Measurements from ENCODE around the gene AGAP3. TPM values are rescaled to one million over a fixed set of nuclear protein-coding genes. Genes with fewer than 3 reads are reported as not detected.

The AGAP3 gene
- total RNA-seq, 1 experiment from 2014 or later = 19.9 TPM

DNA sequence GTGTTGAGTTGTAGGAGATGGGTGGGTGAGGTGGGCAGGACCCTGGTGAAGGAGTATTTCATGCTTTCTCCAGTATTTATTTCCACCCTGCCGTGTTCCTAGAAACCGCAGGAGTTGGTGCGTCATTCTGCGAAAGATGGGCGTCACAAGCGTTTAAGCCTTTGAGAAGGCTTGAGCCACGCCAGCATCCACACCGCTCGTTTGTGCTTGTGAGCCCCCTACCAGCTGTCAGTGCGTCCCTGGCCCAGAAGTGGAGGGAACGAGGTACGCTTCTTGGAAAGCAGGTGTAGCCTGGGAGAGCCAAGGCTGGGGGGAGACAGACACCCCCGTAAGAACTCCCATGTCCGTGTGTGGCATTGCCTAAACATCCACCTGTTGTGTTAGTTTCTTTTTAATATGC is 5.7 kb downstream of the AGAP3 start:
- Histone ChIP-seq H3K27ac (no peak overlapping the region), H3K9me3 (replicated peaks) (no peaks in the 10 kb centered on the region; the same call in 1 of the 2 replicates), H3K4me3 (no peak overlapping the region), H3K27me3 (replicated peaks) (no peaks in the 10 kb centered on the region), H3K4me1 (replicated peaks) (peaks cover 34% of the 10 kb centered on the region), H3K36me3 (peaks cover 4% of the 10 kb centered on the region; the same call in 1 of the 2 replicates)
- DNase-seq (ENCODE audit: low read depth in 1 of 2, low spot score in 2 of 2) = no peak

DNA sequence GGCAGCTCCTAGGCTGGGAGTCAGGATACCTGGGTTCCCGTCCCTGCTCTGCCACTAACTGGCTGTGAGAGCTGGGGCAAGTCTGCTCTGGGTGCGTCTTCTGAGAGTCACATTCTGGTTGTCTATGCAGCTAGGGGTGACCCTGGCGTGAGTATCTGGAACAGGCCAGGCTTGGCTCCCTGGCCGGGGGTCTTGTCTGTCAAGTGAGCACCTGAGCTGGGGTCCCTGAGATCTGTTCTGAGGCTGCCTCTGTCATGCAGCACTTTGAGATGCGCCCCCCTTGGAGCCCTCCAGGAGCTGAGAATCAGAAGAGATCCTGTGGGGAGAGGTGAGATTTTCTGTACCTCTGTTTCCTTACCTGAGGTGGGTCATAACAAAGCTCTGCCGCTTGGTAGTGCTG is 7.5 kb downstream of the AGAP3 start:
- no peaks in the 10 kb centered on the region for H3K27me3 ChIP-seq (replicated peaks)
- H3K36me3 ChIP-seq = no peaks in the 10 kb centered on the region
- no peak for DNase-seq (ENCODE audit: low read depth in 1 of 2, low spot score in 2 of 2)
- no peaks in the 10 kb centered on the region for H3K9me3 ChIP-seq (replicated peaks)
- H3K27ac ChIP-seq = no peak overlapping the region
- peaks cover 17% of the 10 kb centered on the region for H3K4me1 ChIP-seq (replicated peaks)
- no peak overlapping the region for H3K4me3 ChIP-seq

DNA sequence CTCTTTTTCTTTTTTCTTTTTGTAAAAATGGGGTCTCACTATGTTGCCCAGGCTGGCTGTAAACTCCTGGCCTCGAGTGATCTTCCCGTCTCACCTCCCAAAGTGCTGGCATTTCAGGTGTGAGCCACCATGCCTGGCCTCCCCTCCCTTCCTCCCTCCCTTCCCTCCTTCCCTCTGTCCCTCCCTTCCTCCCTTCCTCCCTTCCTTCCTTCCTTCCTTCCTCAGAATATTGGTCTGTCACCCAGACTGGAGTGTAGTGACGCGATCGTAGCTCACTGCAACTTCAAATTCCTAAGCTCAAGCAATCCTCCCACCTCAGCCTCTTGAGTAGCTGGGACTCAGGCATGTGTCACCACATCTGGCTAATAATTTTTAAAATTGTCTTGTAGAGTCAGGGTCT is 8.4 kb downstream of the AGAP3 start:
- no peaks in the 10 kb centered on the region for H3K9me3 ChIP-seq (replicated peaks)
- no peaks in the 10 kb centered on the region for H3K27me3 ChIP-seq (replicated peaks)
- peaks cover 8% of the 10 kb centered on the region for H3K4me1 ChIP-seq (replicated peaks)
- H3K36me3 ChIP-seq = no peaks in the 10 kb centered on the region
- no peak for DNase-seq (ENCODE audit: low read depth in 1 of 2, low spot score in 2 of 2)
- no peak overlapping the region for H3K4me3 ChIP-seq
- H3K27ac ChIP-seq = no peak overlapping the region

DNA sequence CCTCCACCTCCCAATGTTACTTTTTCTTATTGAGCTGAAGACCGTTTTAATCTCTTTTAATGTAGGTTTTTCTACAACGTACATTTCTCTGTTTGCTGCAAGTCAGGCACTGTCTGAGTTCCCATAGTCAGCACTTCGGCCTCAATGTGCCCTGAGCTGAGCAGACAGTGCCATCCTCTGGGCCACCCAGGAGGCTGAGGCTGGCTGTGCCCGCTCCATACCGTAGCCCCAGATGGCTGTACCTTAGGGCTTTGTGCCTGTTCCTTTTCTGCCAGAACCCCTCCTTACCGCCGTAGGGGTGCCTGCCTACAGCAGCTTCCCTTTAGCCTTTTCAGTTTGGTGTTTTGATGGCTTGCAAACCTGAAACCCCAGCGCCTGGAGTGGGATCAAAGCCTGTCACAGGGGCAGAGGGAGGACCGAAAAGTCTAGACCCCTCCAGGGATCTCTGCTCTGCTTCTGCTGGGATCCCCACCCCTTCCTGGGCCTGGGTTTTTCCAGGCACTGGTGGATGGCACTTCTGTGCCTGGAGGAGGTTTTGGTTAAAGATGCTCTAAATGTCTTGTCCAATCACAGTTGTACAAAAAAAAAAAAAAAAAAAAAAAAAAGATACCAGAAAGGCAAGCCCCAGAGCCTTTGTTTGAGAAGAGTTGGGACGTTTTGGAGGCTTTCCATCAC is 9.0 kb downstream of the AGAP3 start:
- H3K36me3 ChIP-seq = no peaks in the 10 kb centered on the region
- H3K4me3 ChIP-seq = no peak overlapping the region
- no peak for DNase-seq (ENCODE audit: low read depth in 1 of 2, low spot score in 2 of 2)
- no peaks in the 10 kb centered on the region for H3K27me3 ChIP-seq (replicated peaks)
- no peaks in the 10 kb centered on the region for H3K9me3 ChIP-seq (replicated peaks)
- H3K4me1 ChIP-seq (replicated peaks) = 0 out of 2 replicates have a peak, but pooled peaks cover 4% of the 10 kb centered on the region
- H3K27ac ChIP-seq = no peak overlapping the region

GRCh38 chr7:151095828-151096475 is 9.7 kb downstream of the AGAP3 start:
- Histone ChIP-seq H3K27ac (no peak overlapping the region), H3K4me3 (no peak overlapping the region), H3K36me3 (no peaks in the 10 kb centered on the region), H3K27me3 (replicated peaks) (no peaks in the 10 kb centered on the region), H3K4me1 (replicated peaks) (0 out of 2 replicates have a peak, but pooled peaks cover 4% of the 10 kb centered on the region), H3K9me3 (replicated peaks) (no peaks in the 10 kb centered on the region)
- DNase-seq (ENCODE audit: low read depth in 1 of 2, low spot score in 2 of 2) = no peak

DNA sequence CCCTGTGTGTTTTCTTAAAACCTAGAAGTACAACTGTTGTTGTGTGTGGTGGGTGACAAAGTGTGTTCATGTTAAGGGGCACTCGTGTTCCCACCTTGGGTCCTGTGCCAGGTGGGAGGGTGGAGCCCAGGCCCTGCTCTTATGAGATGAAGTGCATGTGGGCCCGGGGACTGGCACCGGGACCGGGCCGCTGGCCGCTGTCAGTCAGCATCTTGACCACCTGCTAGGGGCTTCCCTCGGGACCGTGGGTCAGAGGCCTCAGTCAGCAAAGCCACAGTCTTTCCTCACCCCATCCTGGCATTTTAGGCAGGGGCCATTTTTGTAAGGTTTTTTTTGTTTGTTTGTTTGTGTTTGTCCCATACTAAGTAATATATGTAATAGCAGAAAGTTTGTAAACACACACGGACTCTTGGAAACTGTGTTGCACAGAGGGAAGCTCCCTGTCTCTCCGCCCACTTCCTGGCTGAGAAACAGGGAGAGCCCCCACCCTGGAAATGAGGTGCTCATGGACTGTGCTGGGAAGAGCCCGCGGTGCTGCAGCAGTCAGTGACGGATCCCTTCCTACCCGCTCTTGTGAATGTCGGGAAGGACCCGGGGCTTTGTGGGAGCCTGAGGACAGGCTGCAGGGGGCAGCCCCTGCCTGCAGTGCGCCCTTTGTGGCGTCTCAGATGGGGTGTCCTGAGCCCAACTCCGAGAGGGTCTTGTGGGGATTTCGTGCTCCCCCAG is 13.4 kb downstream of the AGAP3 start:
- H3K27ac ChIP-seq = no peak overlapping the region
- H3K27me3 ChIP-seq (replicated peaks) = no peaks in the 10 kb centered on the region
- DNase-seq (ENCODE audit: low read depth in 1 of 2, low spot score in 2 of 2) = no peak
- no peak overlapping the region for H3K4me3 ChIP-seq
- no peaks in the 10 kb centered on the region for H3K36me3 ChIP-seq
- H3K9me3 ChIP-seq (replicated peaks) = no peaks in the 10 kb centered on the region
- H3K4me1 ChIP-seq (replicated peaks) = peaks cover 7% of the 10 kb centered on the region

DNA sequence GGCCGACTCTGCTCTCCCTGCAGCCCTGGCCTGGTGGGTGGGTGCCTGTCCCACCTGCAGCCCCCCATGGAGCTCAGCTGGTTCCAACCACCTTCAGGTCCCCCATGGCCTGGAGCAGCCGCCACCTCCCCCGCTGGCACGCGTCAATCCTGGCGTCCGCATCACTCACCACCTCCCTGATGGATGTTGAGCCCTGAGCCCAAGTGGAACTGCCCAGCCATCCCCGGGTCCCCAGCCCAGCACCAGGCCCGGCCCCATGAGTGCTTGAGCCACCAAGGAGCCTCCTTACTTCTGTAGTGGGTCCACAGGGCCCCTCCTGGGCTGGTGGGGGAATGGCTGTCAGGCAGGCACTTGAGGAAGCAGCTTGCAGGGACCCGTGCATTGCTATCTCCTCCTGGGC is 14.6 kb downstream of the AGAP3 start:
- Histone ChIP-seq H3K9me3 (replicated peaks) (no peaks in the 10 kb centered on the region), H3K4me3 (no peak overlapping the region), H3K36me3 (no peaks in the 10 kb centered on the region), H3K27me3 (replicated peaks) (no peaks in the 10 kb centered on the region), H3K4me1 (replicated peaks) (peaks cover 9% of the 10 kb centered on the region), H3K27ac (no peak overlapping the region)
- DNase-seq (ENCODE audit: low read depth in 1 of 2, low spot score in 2 of 2) = no peak

- H3K27ac ChIP-seq = no peak overlapping the region
- no peak overlapping the region for H3K4me3 ChIP-seq
- no peaks in the 10 kb centered on the region for H3K27me3 ChIP-seq (replicated peaks)
- no peaks in the 10 kb centered on the region for H3K9me3 ChIP-seq (replicated peaks)
- peaks cover 3% of the 10 kb centered on the region; the same call in 1 of the 2 replicates for H3K36me3 ChIP-seq
- H3K4me1 ChIP-seq (replicated peaks) = peaks cover 9% of the 10 kb centered on the region
- no peak for DNase-seq (ENCODE audit: low read depth in 1 of 2, low spot score in 2 of 2)
Observed at GRCh38 chr7:151101621-151102396, 15.5 kb downstream of the AGAP3 start.

DNA sequence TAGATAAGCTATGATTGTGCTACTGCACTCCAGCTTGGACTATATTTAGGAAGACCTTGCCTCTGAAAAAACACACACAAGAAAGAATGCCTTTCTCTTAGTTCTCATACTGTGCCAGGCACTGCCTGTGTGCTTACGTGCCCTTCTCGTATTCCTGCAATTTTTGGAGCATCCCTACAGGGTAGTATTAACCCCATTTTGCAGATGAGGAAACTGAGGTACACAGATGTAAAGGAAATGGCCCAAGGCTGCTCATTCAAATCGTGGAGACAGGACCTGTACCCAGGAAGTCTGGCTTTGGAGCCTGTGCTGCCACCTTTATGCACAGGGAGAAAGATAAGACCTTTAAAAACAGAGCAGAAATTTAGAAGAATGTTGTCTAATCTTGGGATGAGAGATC is 16.7 kb downstream of the AGAP3 start:
- Histone ChIP-seq H3K36me3 (peaks cover 3% of the 10 kb centered on the region; the same call in 1 of the 2 replicates), H3K27me3 (replicated peaks) (no peaks in the 10 kb centered on the region), H3K4me1 (replicated peaks) (peaks cover 9% of the 10 kb centered on the region), H3K9me3 (replicated peaks) (no peaks in the 10 kb centered on the region), H3K4me3 (no peak overlapping the region), H3K27ac (no peak overlapping the region)
- no peak for DNase-seq (ENCODE audit: low read depth in 1 of 2, low spot score in 2 of 2)

DNA sequence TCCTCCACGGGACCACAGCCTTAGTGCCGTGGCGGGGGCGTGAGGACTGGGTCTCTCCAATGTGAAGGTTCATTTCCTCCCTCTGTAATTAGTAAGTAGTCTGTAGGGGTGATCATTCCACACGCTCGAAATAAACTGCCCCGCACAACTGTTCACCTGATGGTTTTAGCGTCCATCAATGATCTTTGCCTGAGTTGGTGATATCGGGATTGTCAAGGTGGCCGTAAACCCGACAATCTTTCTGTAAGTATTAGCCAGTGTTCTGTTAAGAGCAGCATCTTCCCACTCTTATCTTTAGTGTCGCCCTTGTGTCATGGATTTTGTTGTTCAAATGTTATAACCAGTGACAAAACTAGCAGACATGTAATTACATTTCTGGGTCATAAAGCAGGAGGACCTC is 17.7 kb downstream of the AGAP3 start:
- peaks cover 3% of the 10 kb centered on the region; the same call in 1 of the 2 replicates for H3K36me3 ChIP-seq
- H3K9me3 ChIP-seq (replicated peaks) = no peaks in the 10 kb centered on the region
- H3K4me1 ChIP-seq (replicated peaks) = peaks cover 9% of the 10 kb centered on the region
- H3K27ac ChIP-seq = no peak overlapping the region
- DNase-seq (ENCODE audit: low read depth in 1 of 2, low spot score in 2 of 2) = no peak
- H3K4me3 ChIP-seq = no peak overlapping the region
- no peaks in the 10 kb centered on the region for H3K27me3 ChIP-seq (replicated peaks)

- peak in 1 of 2 experiments; percentile 37 for DNase-seq (ENCODE audit: low read depth in 1 of 2, low spot score in 2 of 2)
- Histone ChIP-seq H3K9me3 (replicated peaks) (no peaks in the 10 kb centered on the region), H3K36me3 (peaks cover 3% of the 10 kb centered on the region; the same call in 1 of the 2 replicates), H3K4me3 (no peak overlapping the region), H3K27me3 (replicated peaks) (no peaks in the 10 kb centered on the region), H3K4me1 (replicated peaks) (peaks cover 15% of the 10 kb centered on the region), H3K27ac (no peak overlapping the region)
Observed at GRCh38 chr7:151104411-151105235, 18.3 kb downstream of the AGAP3 start.

- no peaks in the 10 kb centered on the region for H3K9me3 ChIP-seq (replicated peaks)
- H3K36me3 ChIP-seq = peaks cover 3% of the 10 kb centered on the region; the same call in 1 of the 2 replicates
- H3K27ac ChIP-seq = no peak overlapping the region
- peaks cover 23% of the 10 kb centered on the region for H3K4me1 ChIP-seq (replicated peaks)
- no peak for DNase-seq (ENCODE audit: low read depth in 1 of 2, low spot score in 2 of 2)
- H3K4me3 ChIP-seq = no peak overlapping the region
- no peaks in the 10 kb centered on the region for H3K27me3 ChIP-seq (replicated peaks)
Observed at GRCh38 chr7:151107882-151108281, 21.6 kb downstream of the AGAP3 start.

All from SJSA1 (cell line).